HPDE6-E6E7 (cell line): ENCODE measurements around the gene MTCH1.
A peak's percentile ranks its signal among the peaks of the same experiment; 100 is the strongest.

Experiments
- DNase-seq: peaks from one replicate; pipeline ENCODE4 v3.0.0; 2011; ENCODE audit warnings: missing footprints; ENCODE audit errors: extremely low spot score

Gene MTCH1

GRCh38 chr6:36970892-36971842 is 14.8 kb downstream of the MTCH1 start:
- no peak for DNase-seq

GRCh38 chr6:36969988-36970891 is 15.8 kb downstream of the MTCH1 start:
- no peak for DNase-seq

GRCh38 chr6:36969240-36969691 is 16.7 kb downstream of the MTCH1 start:
- DNase-seq: no peak

- no peak for DNase-seq
Measured at GRCh38 chr6:36968266-36968977, 17.6 kb downstream of the MTCH1 start.

GRCh38 chr6:36967757-36968156 is 18.2 kb downstream of the MTCH1 start:
- DNase-seq: no peak

- no peak for DNase-seq
Measured at GRCh38 chr6:36967301-36967700, 18.7 kb downstream of the MTCH1 start.

GRCh38 chr6:36964908-36965307 is 21.1 kb downstream of the MTCH1 start:
- DNase-seq: no peak

- no peak for DNase-seq
Measured at GRCh38 chr6:36964349-36964748, 21.6 kb downstream of the MTCH1 start.

GRCh38 chr6:36963451-36964290 is 22.3 kb downstream of the MTCH1 start:
- DNase-seq: no peak

GRCh38 chr6:36962874-36963273 is 23.1 kb downstream of the MTCH1 start:
- DNase-seq: no peak

- no peak for DNase-seq
Measured at GRCh38 chr6:36961441-36962435, 24.3 kb downstream of the MTCH1 start.

- no peak for DNase-seq
Measured at GRCh38 chr6:36959555-36960250, 26.3 kb downstream of the MTCH1 start.

GRCh38 chr6:36958775-36959554 is 27.0 kb downstream of the MTCH1 start:
- no peak for DNase-seq

- no peak for DNase-seq
Measured at GRCh38 chr6:36957773-36958271, 28.2 kb downstream of the MTCH1 start.

GRCh38 chr6:36956446-36956820 is 29.6 kb downstream of the MTCH1 start:
- DNase-seq: no peak

GRCh38 chr6:36955671-36956445 is 30.1 kb downstream of the MTCH1 start:
- DNase-seq: peak; percentile 39

GRCh38 chr6:36955136-36955535 is 30.9 kb downstream of the MTCH1 start:
- DNase-seq: no peak
